SK-N-MC (cell line): Measurements from ENCODE around the gene COL12A1.

Experiments used
- EZH2 ChIP-seq: fragments of 200-600 bp; sonication (generic); IDR thresholded peaks from one replicate; pipeline ENCODE4 v1.6.1; 2017; ENCODE audit warnings: antibody characterized with exemption
- POLR2AphosphoS5 ChIP-seq: IDR thresholded peaks from 2 replicates; pipeline ENCODE4 v1.6.1; 2012; ENCODE audit warnings: mild to moderate bottlenecking, low read depth, low read length, borderline replicate concordance

- TF ChIP-seq EZH2 (no peak), POLR2AphosphoS5 (no peak)
These were observed 62.7 kb downstream of the COL12A1 start for GRCh38 chr6:75143191-75143590.
